ENCODE data around the gene SYNJ2.
A peak's percentile ranks its signal among the peaks of the same experiment; 100 is the strongest.

The SYNJ2 gene

GRCh38 chr6:158076548-158076947, 94.9 kb downstream of the SYNJ2 start:
- DNase-seq, result peak in 1 of 42 donors; percentile 10
- intact Hi-C loops (cut with DNase I), result no loop called here

- no peak for DNase-seq
- intact Hi-C loops (cut with DNase I), result no loop called here
Measured at GRCh38 chr6:158077676-158078075, 96.0 kb downstream of the SYNJ2 start.

DNA sequence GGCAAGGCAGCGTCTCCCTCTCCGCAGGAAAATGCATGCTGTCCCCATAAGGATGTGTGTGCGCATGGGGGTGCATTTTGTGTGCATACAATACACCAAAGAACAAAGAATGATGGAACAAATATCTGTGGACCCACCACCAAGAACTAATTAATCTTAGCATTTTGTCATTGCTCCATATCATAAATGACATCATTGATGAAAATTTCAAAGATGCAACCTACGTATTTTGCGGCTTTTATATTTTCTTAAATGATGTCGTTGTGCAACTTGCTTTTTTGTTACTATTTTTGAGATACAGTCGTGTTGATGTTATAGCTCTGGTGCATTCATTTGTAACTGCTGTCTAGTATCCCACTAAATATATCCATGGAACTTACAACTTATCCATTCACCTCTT, 96.7 kb downstream of the SYNJ2 start:
- no peak for DNase-seq
- intact Hi-C loops (cut with DNase I), result no loop called here

DNA sequence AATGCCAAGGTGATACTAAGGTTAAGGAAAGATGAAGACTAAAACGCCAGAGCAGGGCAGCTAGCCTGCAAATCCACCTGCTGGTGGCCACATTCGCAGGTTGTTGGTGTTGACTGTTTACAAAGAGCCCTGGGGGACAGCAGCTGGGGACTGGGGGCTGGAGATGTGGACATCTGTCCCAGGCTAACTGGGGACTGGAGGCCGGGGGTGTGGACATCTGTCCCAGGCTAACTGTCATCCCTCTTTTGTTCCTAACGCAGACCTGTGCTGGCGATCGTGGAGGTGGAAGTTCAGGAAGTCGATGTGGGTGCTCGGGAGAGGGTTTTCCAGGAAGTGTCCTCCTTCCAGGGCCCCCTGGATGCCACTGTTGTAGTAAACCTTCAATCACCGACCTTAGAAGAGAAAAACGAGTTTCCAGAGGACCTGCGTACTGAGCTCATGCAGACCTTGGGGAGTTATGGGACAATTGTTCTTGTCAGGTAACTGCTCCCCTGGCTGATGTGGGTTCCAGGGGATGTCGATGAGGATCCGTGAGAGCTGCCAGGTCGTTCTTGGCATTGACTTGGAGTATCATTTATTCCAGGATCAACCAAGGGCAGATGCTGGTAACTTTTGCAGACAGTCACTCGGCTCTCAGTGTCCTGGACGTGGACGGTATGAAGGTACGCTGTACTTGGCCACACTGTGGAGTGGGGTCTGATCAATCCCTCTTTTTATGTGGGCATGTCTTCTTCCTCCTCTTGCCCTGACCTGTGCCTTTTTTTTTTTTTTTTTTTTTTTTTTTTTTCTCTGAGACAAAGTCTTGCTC, 99.4 kb downstream of the SYNJ2 start:
- DNase-seq, result peak in 2 of 42 donors; percentile 3 to 15
- intact Hi-C loops (cut with DNase I), result no loop called here

GRCh38 chr6:158081657-158081935, 99.9 kb downstream of the SYNJ2 start:
- intact Hi-C loops (cut with DNase I), result no loop called here
- peak in 2 of 42 donors; percentile 2 to 3 for DNase-seq

DNA sequence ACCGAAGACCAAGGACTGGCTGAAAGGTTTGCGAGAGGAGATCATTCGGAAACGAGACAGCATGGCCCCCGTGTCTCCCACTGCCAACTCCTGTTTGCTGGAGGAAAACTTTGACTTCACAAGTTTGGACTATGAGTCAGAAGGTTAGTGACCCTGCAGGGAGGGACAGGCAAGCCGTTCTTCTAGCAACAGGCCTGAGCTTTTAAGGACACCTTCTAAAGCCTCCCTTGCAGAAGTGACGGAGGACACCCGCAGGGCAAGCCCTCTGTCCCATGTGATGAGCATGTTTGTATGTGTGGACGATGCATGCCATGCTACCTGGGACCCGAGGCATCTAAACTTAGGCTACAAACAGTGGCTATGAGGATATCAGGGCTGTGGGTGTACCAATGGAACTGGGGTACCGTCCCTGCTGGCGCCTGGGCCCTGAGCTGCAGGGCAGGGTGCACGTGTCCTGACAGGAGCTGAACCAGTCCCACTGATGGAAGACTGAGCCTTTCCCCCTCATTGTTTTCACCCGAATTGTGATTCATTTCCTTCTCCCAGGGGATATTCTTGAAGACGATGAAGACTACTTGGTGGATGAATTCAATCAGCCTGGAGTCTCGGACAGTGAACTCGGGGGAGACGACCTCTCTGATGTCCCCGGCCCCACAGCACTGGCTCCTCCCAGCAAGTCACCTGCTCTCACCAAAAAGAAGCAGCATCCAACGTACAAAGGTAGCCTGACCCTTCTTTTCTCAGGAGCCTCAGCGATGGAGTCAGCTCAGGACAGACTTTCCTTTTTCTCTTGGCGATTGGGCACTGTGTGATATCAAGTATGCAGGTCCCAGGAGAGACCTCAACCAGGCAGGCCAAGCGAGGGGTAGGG, 102.0 kb downstream of the SYNJ2 start:
- intact Hi-C loops (cut with DNase I), result no loop called here
- DNase-seq, result peak in 1 of 42 donors; percentile 13

DNA sequence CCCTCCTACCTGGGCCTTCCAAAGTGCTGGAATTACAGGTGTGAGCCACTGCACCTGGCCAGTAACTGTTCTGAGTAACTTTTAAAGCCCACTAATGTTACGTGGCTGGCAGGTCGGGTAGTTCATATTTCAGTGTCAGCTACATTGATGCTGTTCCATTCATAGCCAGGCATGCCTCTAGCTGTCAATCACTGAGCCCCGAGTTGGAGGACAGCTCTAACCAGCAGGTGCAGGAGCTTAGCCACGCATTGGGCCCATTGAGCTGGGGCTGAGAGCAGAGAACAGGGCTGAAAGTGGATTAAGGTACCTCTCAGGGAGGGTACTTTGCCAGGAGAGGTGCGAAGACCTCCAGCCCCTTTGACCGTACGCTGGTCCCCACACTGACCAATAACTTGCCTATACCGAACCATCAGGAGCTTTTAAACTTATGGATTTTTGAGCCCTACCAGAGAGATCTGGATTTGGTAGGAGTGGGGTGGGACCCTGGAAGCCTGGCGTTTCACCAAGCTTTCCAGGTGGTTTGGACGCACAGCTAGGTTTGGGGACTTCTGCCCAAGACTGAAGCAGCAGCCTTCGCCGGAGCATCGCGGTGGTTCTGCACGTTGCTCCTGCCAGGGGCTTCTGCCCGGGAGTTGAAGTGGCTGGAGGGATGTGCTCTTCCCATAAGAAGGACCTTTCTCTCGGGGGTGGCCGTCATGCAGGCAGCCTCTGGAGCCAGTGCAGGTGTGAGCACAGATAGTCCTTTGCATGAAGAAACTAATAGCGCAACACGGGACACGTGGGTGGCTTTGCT, 103.8 kb downstream of the SYNJ2 start:
- DNase-seq, result peak in 1 of 42 donors; percentile 8
- intact Hi-C loops (cut with DNase I), result no loop called here

DNA sequence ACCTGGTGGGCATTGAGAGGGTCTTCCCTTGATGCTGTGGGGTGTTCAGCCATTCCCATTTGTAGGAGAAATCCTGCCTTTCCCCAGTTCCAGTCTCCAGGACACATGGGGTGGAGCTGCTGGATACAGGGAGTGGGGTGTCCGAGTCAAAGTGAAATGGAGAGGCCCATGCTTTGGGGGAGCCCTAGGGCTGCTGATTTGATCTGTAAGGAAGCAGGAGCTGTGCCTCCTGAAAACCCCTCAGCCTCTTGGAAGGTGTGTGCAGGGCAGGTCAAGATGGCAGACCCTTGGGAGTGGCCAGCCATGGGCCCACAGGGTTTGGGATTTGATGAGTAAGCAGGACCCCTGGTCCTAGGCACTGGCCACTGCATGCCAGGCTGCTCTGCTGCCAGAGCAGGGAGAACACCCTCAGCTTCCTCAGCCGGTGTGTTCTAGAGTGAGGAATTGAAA, 104.4 kb downstream of the SYNJ2 start:
- intact Hi-C loops (cut with DNase I), result no loop called here
- DNase-seq, result peak in 1 of 42 donors; percentile 20

DNA sequence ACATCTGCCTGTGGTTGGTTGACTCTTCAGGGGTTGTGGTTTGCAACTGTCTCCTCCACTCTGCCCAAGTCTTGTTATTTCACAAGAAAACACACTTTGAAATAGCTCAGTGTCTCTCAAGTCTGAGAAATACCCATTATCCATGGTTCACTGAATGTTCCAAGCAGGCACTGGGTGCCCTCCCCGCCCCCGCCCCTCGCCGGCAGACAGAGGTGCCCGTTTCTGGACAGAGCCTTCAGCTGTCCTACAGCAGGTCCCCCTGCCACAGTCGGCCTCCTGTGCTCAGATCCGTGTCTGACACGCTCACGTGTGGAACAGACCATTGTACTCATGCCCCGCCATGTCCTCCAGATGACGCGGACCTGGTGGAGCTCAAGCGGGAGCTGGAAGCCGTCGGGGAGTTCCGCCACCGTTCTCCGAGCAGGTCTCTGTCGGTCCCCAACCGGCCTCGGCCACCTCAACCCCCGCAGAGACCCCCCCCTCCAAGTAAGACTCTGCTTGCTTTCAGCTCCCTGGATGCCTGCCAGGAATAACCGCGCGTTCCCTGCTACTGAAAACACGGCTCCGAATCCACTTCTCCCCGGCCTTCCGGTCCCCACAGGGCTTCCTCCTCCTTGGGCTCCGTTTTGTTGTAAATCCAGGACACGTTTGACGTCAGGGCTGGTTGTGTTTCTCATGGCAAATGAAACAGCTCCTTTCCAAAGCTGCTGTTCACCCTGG, 105.0 kb downstream of the SYNJ2 start:
- peak in 9 of 42 donors; percentile 15 to 49 (median 29) for DNase-seq
- intact Hi-C loops (cut with DNase I), result no loop called here

DNA sequence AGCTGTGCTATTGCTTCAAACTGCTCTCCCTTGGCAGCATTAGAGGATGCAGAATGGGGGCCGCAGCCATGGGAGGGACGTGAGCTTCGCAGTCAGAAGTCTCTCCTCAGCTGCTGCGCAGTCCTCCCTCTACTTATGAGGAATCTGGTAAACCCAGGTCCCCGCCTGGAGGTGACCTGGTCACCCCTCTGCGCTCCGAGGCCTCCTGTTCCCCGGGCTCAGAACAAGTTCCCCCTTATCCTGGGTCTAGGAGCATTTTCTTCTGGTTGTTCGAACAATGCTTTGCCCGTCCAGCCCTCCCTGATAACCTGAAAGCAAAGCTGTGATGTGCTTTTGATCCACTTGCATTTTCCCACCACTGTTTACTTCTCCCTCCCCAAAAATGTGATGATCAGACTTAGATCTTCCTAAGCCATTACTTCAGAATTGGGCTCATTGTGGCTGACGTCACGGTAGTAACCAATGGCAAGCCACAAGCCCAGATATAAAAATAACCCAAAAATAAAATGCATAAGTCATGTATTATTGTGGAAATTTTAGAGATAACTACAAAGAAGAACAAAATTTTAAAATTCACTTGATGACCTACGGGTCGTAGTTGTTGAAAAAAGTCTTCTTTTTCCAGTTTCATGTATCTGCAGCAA, 105.7 kb downstream of the SYNJ2 start:
- DNase-seq, result peak in 1 of 42 donors; percentile 13
- intact Hi-C loops (cut with DNase I), result no loop called here

DNA sequence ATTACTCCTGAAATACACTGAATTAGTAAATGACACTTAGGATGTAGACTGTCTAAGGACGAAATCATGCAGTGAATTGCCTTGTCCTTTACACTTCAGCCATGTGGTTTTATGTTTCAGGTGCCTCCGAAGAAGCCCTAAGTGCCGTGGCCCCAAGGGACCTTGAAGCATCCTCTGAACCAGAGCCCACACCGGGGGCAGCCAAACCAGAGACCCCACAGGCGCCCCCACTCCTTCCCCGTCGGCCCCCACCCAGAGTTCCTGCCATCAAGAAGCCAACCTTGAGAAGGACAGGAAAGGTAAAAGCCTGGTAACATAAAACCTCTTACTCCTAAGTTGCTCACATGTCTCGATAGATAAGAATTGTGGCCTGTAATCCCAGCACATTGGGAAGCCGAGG, 111.1 kb downstream of the SYNJ2 start:
- DNase-seq, result no peak
- intact Hi-C loops (cut with DNase I), result no loop called here

DNA sequence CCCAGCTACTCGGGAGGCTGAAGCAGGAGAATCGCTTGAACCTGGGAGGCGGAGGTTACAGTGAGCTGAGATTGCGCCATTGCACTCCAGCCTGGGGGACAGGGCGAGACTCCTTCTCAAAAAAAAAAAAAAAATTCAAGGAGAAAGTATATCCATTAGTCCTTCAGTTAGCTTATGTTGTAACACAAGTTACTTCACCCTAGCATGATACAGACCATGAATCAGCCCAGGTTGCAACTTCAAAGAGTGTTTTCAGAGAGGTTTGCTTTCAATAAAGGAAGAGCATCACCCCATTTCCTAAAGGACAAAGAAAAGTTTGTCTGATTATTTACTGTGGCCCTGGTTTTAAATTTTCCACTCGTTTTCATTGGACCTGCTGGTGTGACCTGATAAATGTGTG, 113.4 kb downstream of the SYNJ2 start:
- DNase-seq, result no peak
- intact Hi-C loops (cut with DNase I), result no loop called here

DNA sequence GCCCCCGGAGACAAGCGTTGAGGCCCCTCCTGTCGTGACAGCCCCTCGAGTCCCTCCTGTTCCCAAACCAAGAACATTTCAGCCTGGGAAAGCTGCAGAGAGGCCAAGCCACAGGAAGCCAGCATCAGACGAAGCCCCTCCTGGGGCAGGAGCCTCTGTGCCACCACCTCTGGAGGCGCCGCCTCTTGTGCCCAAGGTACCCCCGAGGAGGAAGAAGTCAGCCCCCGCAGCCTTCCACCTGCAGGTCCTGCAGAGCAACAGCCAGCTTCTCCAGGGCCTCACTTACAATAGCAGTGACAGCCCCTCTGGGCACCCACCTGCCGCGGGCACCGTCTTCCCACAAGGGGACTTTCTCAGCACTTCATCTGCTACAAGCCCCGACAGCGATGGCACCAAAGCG, 114.0 kb downstream of the SYNJ2 start:
- intact Hi-C loops (cut with DNase I), result no loop called here

GRCh38 chr6:158103228-158103627, 121.6 kb downstream of the SYNJ2 start:
- DNase-seq, result no peak
- intact Hi-C loops (cut with DNase I), result no loop called here

More for the DNA sequence above, 114.0 kb downstream of the SYNJ2 start:
- DNase-seq, result no peak

GRCh38 chr6:158104696-158105095, 123.0 kb downstream of the SYNJ2 start:
- intact Hi-C loops (cut with DNase I), result no loop called here
- DNase-seq, result no peak

DNA sequence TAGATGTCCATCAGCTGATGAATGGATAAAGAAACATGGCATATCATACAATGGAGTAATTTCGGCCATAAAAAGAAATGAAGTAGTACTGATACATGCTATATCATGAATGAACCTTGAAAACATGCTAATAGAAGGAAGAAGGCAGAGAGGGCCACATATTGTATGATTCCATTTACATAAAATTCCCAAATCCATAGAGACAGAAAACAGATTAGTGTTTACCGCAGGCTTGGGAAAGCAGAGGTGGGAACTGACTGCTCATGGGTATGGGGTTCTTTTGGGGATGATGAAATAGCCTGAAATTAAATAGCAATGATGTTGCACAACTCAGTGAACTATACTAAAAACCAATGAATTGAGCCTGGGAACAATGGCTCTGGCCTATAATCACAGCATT, 128.1 kb downstream of the SYNJ2 start:
- intact Hi-C loops (cut with DNase I), result no loop called here
- DNase-seq, result no peak

- intact Hi-C loops (cut with DNase I), result no loop called here
- DNase-seq, result peak in 13 of 42 donors; percentile 13 to 57 (median 33)
Measured at GRCh38 chr6:158110986-158111385, 129.3 kb downstream of the SYNJ2 start.

DNA sequence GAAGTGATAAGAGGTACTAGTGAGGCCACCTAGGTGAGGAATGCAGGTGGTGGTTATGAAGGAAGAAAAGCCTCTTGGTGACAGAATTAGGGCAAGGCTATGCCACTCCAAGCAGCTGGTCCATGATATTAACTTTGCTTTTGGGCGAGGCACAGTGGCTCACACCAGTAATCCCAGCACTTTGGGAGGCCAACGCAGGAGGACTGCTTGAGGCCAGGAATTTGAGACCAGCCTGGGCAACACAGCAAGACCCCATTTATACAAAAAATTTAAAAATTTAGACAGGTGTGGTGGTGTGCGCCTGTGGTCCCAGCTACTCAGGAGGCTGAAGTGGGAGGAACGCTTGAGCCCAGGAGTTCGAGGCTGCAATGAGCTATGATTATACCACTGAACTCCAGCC, 130.3 kb downstream of the SYNJ2 start:
- intact Hi-C loops (cut with DNase I), result no loop called here
- DNase-seq, result no peak

Measured in head of caudate nucleus (tissue), 42 donors.